ENCODE results near the gene NPRL2.

- TF ChIP-seq CTCF (IDR thresholded peaks at IDR 0.05), result peak in 4 of 7 experiments; percentile 21 to 34 (median 27)
- TF ChIP-seq POLR2A (IDR thresholded peaks at IDR 0.05), result peak; percentile 23 to 77 (median 66)
These were observed 47.4 kb downstream of the NPRL2 start, which contains the start of gene HYAL1 for GRCh38 chr3:50303013-50303815.

Measured in body of pancreas (tissue), 4 donors.